ENCODE results near the gene IL24.

IL24 gene

GRCh38 chr1:206891412-206891811 is 5.8 kb upstream of the IL24 start:
- no peak for TF ChIP-seq CTCF (IDR thresholded peaks at IDR 0.05; ENCODE audit: extremely low read depth, missing control alignments)
- no peak for DNase-seq (ENCODE audit: low spot score)

- no peak for DNase-seq (ENCODE audit: low spot score)
- TF ChIP-seq CTCF (IDR thresholded peaks at IDR 0.05; ENCODE audit: extremely low read depth, missing control alignments): no peak
Observed at GRCh38 chr1:206892351-206892984, 4.8 kb upstream of the IL24 start.

- DNase-seq (ENCODE audit: low spot score): no peak
- no peak for TF ChIP-seq CTCF (IDR thresholded peaks at IDR 0.05; ENCODE audit: extremely low read depth, missing control alignments)
Observed at GRCh38 chr1:206893380-206893779, 3.9 kb upstream of the IL24 start.

- DNase-seq (ENCODE audit: low spot score): no peak
- no peak for TF ChIP-seq CTCF (IDR thresholded peaks at IDR 0.05; ENCODE audit: extremely low read depth, missing control alignments)
Observed at GRCh38 chr1:206895325-206895724, 1.9 kb upstream of the IL24 start.

- no peak for DNase-seq (ENCODE audit: low spot score)
- TF ChIP-seq CTCF (IDR thresholded peaks at IDR 0.05; ENCODE audit: extremely low read depth, missing control alignments): no peak
Observed at GRCh38 chr1:206895837-206896242, 1.4 kb upstream of the IL24 start.

- no peak for DNase-seq (ENCODE audit: low spot score)
- no peak for TF ChIP-seq CTCF (IDR thresholded peaks at IDR 0.05; ENCODE audit: extremely low read depth, missing control alignments)
Observed at GRCh38 chr1:206896261-206896660, 982 bp upstream of the IL24 start.

- DNase-seq (ENCODE audit: low spot score): no peak
Observed at GRCh38 chr1:206898089-206898914, 1.1 kb downstream of the IL24 start.

More at GRCh38 chr1:206898089-206898914, 1.1 kb downstream of the IL24 start:
- no peak for TF ChIP-seq CTCF (IDR thresholded peaks at IDR 0.05; ENCODE audit: extremely low read depth, missing control alignments)
